ENCODE data around the gene GRIK2.

GRCh38 chr6:101513181-101513580 is 119.7 kb downstream of the GRIK2 start:
- TF ChIP-seq, protein P1, sequence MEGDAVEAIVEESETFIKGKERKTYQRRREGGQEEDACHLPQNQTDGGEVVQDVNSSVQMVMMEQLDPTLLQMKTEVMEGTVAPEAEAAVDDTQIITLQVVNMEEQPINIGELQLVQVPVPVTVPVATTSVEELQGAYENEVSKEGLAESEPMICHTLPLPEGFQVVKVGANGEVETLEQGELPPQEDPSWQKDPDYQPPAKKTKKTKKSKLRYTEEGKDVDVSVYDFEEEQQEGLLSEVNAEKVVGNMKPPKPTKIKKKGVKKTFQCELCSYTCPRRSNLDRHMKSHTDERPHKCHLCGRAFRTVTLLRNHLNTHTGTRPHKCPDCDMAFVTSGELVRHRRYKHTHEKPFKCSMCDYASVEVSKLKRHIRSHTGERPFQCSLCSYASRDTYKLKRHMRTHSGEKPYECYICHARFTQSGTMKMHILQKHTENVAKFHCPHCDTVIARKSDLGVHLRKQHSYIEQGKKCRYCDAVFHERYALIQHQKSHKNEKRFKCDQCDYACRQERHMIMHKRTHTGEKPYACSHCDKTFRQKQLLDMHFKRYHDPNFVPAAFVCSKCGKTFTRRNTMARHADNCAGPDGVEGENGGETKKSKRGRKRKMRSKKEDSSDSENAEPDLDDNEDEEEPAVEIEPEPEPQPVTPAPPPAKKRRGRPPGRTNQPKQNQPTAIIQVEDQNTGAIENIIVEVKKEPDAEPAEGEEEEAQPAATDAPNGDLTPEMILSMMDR (IDR thresholded peaks at IDR 0.05): no peak
- TF ChIP-seq POLR2AphosphoS5 (IDR thresholded peaks at IDR 0.05): no peak
